GM18498 (cell line): ENCODE measurements around the gene ITGA2.
A peak's percentile ranks its signal among the peaks of the same experiment; 100 is the strongest.
"Not testable (repeated sequence)": the region's sequence is repeated elsewhere in the genome, so short reads cannot be mapped to it uniquely, and the experiment has no call there.

Experiments used
- ATAC-seq: cut with Tn5 transposase; IDR thresholded peaks from one replicate; pipeline ENCODE4 v1.9.1; 2021; ENCODE audit warnings: mild to moderate bottlenecking, moderate library complexity; ENCODE audit not compliant: unreplicated experiment

The ITGA2 gene

GRCh38 chr5:52989025-52989780 lies at the start of gene ITGA2:
TSS of gene ITGA2 (plus strand) at chr5:52989352. CDS start at chr5:52989469, 117 bp downstream.
- ATAC-seq, result peak; percentile 74

DNA sequence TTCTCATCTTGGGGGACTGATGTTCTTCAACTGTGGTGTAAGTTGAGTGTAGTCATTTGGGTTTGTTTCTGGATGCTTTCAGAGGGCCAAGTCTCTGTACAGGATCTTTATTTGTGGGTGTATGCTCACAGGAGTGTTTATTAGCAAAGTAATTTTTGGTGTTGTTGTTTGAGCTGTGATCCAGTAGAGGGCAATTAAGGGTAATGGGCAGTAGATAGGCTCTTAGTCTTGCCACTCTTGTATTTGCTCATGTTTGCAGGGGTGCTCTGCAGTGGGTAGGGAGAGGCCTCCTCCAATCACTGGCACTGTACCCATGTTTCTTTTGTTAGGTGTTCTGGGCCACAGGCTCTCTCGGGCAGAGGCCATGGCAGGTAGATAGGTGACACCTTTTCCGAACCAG lies 45.9 kb upstream of the ITGA2 start:
- peak; percentile 57 for ATAC-seq

DNA sequence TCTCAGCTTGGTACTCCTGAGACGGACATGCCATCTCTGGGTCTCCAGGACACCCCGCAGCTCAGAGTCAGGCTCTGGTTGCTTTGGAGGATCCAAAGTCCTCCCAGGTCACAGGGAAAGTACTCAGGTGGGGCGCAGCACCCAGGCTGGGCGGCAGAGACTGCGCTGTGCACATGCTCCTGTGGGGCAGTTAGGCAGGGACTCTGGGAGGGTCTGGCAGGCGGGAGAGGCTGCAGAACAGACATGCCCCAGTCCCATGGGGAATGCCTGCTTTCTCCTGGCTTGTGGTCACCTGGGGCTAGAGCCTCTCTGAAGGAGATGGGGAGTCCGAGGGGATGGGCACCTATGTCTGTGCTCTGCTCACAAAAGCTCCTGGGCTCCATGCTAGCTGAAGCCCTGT lies 45.3 kb upstream of the ITGA2 start:
- no peak for ATAC-seq

DNA sequence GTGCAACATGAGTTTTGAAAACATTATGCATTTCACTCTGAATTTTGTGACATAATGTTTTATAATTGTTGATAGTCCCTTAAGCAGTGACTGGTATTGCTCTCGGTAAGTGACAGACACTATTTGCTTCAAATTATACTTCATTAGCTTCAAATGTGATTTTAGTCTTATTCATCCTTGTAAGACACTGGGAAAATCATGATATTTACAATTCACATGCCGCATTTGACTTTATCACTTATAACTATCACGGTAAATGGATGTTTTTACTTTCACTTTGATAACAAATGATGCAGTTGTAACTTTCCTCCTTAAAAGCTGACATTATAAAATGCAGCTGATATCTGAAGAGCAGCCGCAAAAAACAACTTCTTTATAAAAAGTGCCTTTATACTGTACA lies 44.1 kb upstream of the ITGA2 start:
- no peak for ATAC-seq

- ATAC-seq, result no peak
These were observed 41.9 kb upstream of the ITGA2 start for GRCh38 chr5:52947208-52947607.

DNA sequence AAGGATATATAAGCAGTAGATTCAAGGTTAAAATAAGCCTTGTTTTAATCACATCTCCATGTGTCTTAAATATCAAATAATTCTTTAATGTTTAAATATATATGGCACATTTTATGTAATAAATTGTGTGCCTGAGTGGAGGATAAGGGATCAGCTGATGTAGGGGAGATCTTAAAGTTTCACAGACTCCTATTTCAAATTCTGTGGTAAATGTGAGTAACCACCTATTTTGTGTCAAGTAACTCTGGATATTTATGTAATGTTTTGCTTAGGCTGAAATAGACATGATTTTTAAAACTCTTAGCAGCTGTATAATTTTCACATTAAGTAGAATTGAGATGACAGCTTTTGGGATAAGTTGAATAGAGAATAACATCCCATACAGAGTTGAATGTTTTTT lies 41.3 kb upstream of the ITGA2 start:
- no peak for ATAC-seq

DNA sequence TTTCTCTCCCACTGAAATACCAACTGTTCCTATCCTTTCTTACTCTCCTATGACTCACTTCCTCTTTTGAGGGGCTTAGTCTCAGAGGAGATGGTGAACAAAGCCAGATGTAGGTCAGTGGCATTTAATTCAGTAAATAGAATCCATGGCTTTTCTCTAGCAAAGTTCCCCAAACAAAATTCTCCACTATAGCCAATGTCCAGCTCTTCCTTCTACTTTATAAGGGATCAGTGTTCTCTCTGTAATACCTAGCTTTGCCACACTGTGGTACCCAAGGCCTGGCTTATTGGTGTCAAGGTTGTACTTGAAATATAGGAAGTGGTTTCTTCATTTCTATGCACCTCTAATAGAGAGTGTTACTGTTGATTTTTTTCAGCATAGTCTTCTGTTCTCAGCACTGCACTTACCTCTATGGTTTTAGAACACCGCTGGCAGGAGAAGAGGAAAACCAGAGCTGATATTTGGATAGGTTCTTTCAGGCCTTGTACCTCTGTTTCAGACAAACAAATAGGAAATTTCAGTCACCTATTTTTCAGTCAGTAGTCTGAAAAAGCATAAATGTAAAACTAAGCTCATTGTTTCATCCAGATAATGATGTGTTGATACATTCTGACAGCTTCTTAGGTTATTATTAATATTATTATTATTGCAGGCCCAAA lies 40.6 kb upstream of the ITGA2 start:
- ATAC-seq, result peak; percentile 99

DNA sequence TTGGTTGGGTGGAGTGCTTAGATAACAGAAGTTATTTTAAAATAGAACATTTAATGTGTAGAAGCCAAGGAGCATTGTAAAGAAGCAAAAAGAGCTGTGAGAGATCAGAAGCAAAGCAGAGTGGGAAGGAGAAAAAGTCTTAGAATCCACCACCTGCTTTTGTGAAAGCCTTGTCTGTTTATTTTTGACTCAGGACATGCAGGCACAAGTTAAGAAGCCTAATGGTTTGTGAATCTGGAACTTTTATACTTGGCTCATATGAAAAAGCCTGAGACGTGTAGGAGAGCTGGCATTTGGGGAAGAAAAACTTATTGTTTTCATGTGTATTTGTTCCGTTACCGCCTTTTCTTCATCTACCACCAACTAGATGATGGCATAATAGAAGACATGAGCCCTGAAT lies 38.5 kb upstream of the ITGA2 start:
- ATAC-seq, result no peak

GRCh38 chr5:52952483-52952882 lies 36.7 kb upstream of the ITGA2 start:
- ATAC-seq, result no peak

DNA sequence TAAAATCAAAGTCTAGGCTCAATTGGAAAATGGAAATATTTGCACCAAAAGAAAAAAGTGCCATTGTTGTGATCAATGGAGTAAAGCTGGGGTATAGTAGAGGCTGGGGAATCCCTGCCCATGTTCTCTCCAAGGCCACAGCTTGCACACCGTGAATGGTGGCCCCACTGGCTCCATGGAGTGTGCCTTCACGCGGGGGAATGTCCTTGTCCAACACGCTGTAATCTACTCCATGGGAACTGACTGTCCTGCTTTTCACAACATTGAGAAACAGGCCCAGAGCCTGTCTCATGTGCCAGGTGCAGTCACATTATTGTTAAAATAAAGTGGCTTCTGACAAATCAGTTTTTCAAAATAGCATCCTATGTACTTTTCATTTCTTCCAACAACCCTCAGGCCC lies 33.1 kb upstream of the ITGA2 start:
- ATAC-seq, result no peak

DNA sequence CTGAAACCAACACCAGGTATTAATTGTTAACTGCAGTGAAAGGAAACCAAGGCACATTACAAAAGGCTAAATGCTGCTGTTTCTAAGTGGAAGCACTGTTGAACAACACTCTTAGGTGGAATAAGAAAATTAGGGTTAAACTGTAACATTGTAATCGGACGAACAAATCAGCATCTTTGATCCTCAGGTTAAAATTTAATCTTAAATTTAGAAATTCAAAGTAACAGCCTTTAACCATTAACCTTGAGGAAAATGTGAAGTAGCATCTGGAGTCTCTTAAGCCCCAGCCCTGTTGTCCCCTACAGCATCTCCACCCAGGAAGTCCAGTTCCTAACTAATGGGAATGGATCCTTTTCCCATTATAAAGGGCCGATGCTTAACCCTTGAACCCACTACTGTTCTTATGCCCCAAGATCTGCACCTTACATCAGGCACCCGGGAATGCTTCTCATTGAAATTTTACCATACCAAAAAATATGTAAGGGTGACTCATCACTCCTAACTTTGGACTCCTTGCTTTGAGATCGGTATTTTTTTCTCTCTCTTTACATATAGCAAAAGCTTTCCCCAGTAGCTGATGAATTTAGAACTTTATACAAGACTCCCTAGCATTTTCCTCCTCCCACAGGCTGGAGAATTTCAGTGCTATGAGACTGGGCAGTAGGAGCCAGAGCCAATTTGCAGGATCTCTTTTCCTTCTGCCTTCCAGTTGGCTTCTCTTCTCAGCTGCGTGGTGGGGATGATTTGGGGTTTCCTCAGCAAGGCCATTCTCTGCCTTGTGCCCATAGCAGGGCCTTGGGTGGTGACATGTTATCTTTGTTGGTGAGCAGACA lies 32.0 kb upstream of the ITGA2 start:
- no peak for ATAC-seq

GRCh38 chr5:52961274-52961681 lies 27.9 kb upstream of the ITGA2 start:
- ATAC-seq, result no peak

DNA sequence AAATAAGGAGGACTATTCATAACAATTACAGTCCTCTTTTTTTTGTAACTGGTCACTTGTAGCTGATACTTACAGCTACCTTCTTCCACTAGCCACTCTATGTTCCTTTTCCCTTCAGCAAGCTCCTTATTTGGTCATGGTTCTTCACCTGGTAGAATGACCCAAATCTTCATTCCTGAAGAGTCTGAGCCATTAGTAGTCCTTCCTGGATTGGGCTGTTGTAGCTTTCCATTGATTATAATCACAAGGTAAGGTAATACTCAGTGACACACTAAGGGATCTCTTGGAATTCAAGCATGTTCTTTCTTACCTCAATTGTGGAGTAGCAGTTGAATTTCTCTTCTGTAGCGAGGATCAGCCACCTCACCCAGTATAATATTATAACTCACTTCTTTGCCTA lies 25.5 kb upstream of the ITGA2 start:
- ATAC-seq, result no peak

- no peak for ATAC-seq
These were observed 25.0 kb upstream of the ITGA2 start for GRCh38 chr5:52964138-52964537.

DNA sequence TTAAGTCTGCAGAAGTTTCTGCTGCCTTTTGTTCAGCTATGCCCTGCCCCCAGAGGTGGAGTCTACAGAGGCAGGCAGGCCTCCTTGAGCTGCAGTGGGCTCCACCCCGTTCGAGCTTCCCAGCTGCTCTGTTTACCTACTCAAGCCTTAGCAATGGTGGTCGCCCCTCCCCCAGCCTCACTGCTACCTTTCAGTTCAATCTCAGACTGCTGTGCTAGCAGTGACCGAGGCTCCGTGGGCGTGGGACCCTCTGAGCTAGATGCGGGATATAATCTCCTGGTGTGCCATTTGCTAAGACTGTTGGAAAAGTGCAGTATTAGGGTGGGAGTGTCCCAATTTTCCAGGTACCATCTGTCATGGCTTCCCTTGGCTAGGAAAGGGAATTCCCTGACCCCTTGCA lies 13.0 kb upstream of the ITGA2 start:
- not testable (repeated sequence) for ATAC-seq

DNA sequence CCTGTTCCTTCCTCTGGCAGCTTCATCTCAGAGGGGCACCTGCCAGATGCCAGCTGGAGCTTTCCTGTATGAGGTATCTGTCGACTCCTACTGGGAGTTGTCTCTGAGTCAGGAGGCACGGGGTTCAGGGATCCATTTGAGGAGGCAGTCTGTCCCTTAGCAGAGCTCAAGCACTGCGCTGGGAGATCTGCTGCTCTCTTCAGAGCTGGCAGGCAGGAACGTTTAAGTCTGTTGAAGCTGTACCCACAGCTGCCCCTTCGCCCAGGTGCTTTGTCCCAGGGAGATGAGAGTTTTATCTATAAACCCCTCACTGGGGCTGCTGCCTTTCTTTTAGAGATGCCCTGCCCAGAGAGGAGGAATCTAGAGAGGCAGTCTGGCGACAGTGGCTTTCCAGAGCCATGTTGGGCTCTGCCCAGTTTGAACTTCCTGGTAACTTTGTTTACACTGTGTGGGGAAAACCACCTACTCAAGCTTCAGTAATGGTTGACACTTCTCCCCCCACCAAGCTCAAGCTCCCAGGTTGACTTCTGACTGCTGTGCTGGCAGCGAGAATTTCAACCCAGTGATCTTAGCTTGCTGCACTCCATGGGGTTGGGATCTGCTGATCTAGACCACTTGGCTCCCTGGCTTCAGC lies 11.8 kb upstream of the ITGA2 start:
- ATAC-seq, result no peak

GRCh38 chr5:52981507-52981906 lies 7.6 kb upstream of the ITGA2 start:
- ATAC-seq, result no peak

DNA sequence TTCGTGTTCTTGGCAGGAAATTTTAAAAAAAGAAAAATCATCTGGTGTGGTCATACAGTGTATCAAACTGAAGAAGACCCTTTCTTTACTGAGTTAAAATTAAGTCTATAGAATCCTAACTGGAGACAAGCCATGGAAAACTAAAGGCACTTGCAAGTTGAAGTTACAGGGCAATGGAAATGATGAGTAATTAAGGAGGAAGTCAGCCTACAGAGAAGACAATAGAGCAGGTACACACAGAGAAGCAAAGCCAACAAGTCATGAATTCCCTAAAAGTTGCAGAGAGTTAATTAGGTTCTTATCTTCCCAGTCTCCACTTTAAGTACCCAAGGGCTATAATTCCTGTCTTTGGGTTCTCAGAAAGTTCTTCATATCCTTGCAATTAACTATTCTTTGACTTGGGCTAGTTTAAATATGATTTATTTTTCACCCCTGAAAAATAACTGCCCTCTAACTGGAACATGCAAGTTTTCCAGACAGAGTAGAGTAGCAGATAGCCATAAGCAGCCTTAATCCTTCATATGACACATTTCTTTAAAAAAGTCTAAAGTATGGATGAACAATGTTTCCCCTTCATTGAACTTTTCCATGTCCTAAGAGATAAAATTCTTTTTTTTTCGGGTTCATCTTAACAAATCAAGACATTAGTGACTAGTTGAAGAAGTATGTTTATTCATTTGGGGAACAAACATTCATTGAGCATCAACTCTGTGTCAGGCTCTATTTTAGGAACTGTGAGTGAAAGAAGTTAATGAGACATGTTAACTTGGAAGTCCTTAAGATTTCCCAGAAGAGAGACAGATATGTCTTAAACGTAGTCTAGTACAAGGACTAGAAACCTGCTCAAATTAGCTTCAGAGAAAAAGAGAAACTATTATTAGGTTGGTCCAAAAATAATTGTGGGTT lies 5.2 kb upstream of the ITGA2 start:
- ATAC-seq, result no peak

DNA sequence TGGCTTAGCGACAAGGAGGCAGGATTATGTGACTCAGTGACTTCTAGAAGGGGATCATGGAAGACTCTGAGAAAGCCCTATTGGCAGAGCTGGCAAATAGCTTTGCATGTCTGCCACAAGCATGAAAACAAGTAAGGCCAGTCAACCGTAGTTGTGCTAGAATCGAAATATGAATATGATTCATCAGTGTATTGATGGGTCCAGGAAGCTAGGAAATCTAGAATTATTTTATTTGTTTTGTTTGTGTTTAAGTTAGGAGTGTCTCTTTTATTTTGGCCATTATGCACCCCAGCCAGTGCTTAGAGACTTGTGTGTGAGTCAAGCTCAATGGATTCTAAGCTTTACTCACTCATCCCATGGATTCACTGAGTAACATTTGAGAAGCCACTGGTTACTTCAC lies 3.8 kb upstream of the ITGA2 start:
- ATAC-seq, result no peak

- no peak for ATAC-seq
These were observed 1.3 kb upstream of the ITGA2 start for GRCh38 chr5:52987711-52988331.
